WERI-Rb-1 (cell line): ENCODE measurements around the gene SDR42E2.

ENCODE experiments used
- DNase-seq: peaks from one replicate; pipeline ENCODE4 v3.0.0-alpha.2; 2020
- H3K27ac ChIP-seq: fragments of 250-450 bp; sonication (Bioruptor Pico); 2 replicates; pipeline ENCODE4 v1.5.1; 2020; ENCODE audit warnings: mild to moderate bottlenecking, moderate library complexity
- H3K27me3 ChIP-seq: fragments of 250-450 bp; sonication (Bioruptor Pico); 2 replicates; pipeline ENCODE4 v1.5.1; 2021; ENCODE audit warnings: mild to moderate bottlenecking, low read depth, moderate library complexity; ENCODE audit not compliant: insufficient read depth, severe bottlenecking
- H3K36me3 ChIP-seq: fragments of 250-450 bp; sonication (Bioruptor Pico); 2 replicates; pipeline ENCODE4 v1.5.1; 2020; ENCODE audit warnings: mild to moderate bottlenecking, moderate library complexity
- H3K4me3 ChIP-seq: 2 replicates; pipeline ENCODE4 v1.5.1; 2011; ENCODE audit warnings: low read depth, mild to moderate bottlenecking, control low read depth, low read length
- H3K9me3 ChIP-seq: fragments of 250-450 bp; sonication (Bioruptor Pico); 2 replicates; pipeline ENCODE4 v1.5.1; 2021; ENCODE audit warnings: mild to moderate bottlenecking, moderate library complexity; ENCODE audit not compliant: severe bottlenecking
- CTCF ChIP-seq: IDR thresholded peaks from 2 replicates; pipeline ENCODE4 v1.5.1; 2011; ENCODE audit warnings: low read depth, mild to moderate bottlenecking, control low read depth, inconsistent platforms, low read length

Gene SDR42E2

GRCh38 chr16:22229889-22230288 is 67.6 kb downstream of the SDR42E2 start:
- H3K27me3 ChIP-seq: no peaks in the 10 kb centered on the region
- H3K9me3 ChIP-seq: no peaks in the 10 kb centered on the region
- no peak overlapping the region; the same call in 1 of the 2 replicates for H3K27ac ChIP-seq
- DNase-seq: no peak
- peaks cover 87% of the 10 kb centered on the region for H3K36me3 ChIP-seq
- H3K4me3 ChIP-seq: no peak overlapping the region
- no peak for TF ChIP-seq CTCF

GRCh38 chr16:22232277-22233036 is 70.2 kb downstream of the SDR42E2 start:
- Histone ChIP-seq H3K9me3 (no peaks in the 10 kb centered on the region), H3K27ac (no peak overlapping the region), H3K36me3 (peaks cover 86% of the 10 kb centered on the region), H3K4me3 (no peak overlapping the region), H3K27me3 (no peaks in the 10 kb centered on the region)
- TF ChIP-seq CTCF: no peak
- DNase-seq: no peak

- Histone ChIP-seq H3K9me3 (no peaks in the 10 kb centered on the region), H3K27me3 (no peaks in the 10 kb centered on the region), H3K27ac (no peak overlapping the region), H3K36me3 (peaks cover 87% of the 10 kb centered on the region), H3K4me3 (no peak overlapping the region)
- DNase-seq: no peak
- no peak for TF ChIP-seq CTCF
Observed at GRCh38 chr16:22233037-22233372, 70.7 kb downstream of the SDR42E2 start.

- Histone ChIP-seq H3K4me3 (no peak overlapping the region), H3K36me3 (peaks cover 68% of the 10 kb centered on the region), H3K27me3 (no peaks in the 10 kb centered on the region), H3K9me3 (no peaks in the 10 kb centered on the region), H3K27ac (no peak overlapping the region)
- no peak for DNase-seq
- TF ChIP-seq CTCF: no peak
Observed at GRCh38 chr16:22235839-22236745, 73.8 kb downstream of the SDR42E2 start.

GRCh38 chr16:22239131-22239805 is 77.0 kb downstream of the SDR42E2 start:
- Histone ChIP-seq H3K9me3 (no peaks in the 10 kb centered on the region), H3K27me3 (no peaks in the 10 kb centered on the region), H3K36me3 (peaks cover 58% of the 10 kb centered on the region), H3K4me3 (no peak overlapping the region), H3K27ac (no peak overlapping the region)
- TF ChIP-seq CTCF: no peak
- DNase-seq: no peak
